PC-3 (cell line): ENCODE data around the gene NEO1.

Source experiments
- CTCF ChIP-seq: fragments of 300-600 bp; sonication (generic); conservative IDR thresholded peaks from 2 replicates; pipeline ENCODE4 v1.5.1; 2017; ENCODE audit warnings: antibody characterized with exemption, low read depth, mild to moderate bottlenecking, low read length
- EZH2phosphoT487 ChIP-seq: fragments of 300-600 bp; sonication (generic); IDR thresholded peaks from 2 replicates; pipeline ENCODE4 v1.6.1; 2018; ENCODE audit warnings: mild to moderate bottlenecking, antibody characterized with exemption, low read length, borderline replicate concordance

GRCh38 chr15:73069109-73069508, 16.8 kb downstream of the NEO1 start:
- TF ChIP-seq CTCF (no peak), EZH2phosphoT487 (no peak)
